Measurements from ENCODE around the gene GNAS-AS1.
A peak's percentile ranks its signal among the peaks of the same experiment; 100 is the strongest.
"Not testable (repeated sequence)": the region's sequence is repeated elsewhere in the genome, so short reads cannot be mapped to it uniquely, and the experiment has no call there.

The GNAS-AS1 gene

GRCh38 chr20:58835231-58835630, 15.5 kb downstream of the GNAS-AS1 start:
- no peak for DNase-seq (ENCODE audit: low spot score)

GRCh38 chr20:58833921-58834320, 16.8 kb downstream of the GNAS-AS1 start:
- DNase-seq (ENCODE audit: low spot score), result no peak

- DNase-seq (ENCODE audit: low spot score), result peak; percentile 56
These were observed 18.2 kb downstream of the GNAS-AS1 start for GRCh38 chr20:58832457-58832856.

- DNase-seq (ENCODE audit: low spot score), result no peak
These were observed 21.2 kb downstream of the GNAS-AS1 start for GRCh38 chr20:58829531-58829941.

- not testable (repeated sequence) for DNase-seq (ENCODE audit: low spot score)
These were observed 21.9 kb downstream of the GNAS-AS1 start for GRCh38 chr20:58828804-58829203.

GRCh38 chr20:58828136-58828535, 22.6 kb downstream of the GNAS-AS1 start:
- no peak for DNase-seq (ENCODE audit: low spot score)

- no peak for DNase-seq (ENCODE audit: low spot score)
These were observed 24.4 kb downstream of the GNAS-AS1 start for GRCh38 chr20:58826271-58826670.

GRCh38 chr20:58825450-58825849, 25.3 kb downstream of the GNAS-AS1 start:
- no peak for DNase-seq (ENCODE audit: low spot score)

GRCh38 chr20:58824843-58825242, 25.9 kb downstream of the GNAS-AS1 start:
- DNase-seq (ENCODE audit: low spot score), result no peak

- DNase-seq (ENCODE audit: low spot score), result no peak
These were observed 27.7 kb downstream of the GNAS-AS1 start for GRCh38 chr20:58822748-58823730.

- DNase-seq (ENCODE audit: low spot score), result no peak
These were observed 28.6 kb downstream of the GNAS-AS1 start for GRCh38 chr20:58822149-58822548.

- not testable (repeated sequence) for DNase-seq (ENCODE audit: low spot score)
These were observed 30.2 kb downstream of the GNAS-AS1 start for GRCh38 chr20:58820515-58820914.

GRCh38 chr20:58819921-58820320, 30.8 kb downstream of the GNAS-AS1 start:
- no peak for DNase-seq (ENCODE audit: low spot score)

GRCh38 chr20:58818586-58819285, 32.0 kb downstream of the GNAS-AS1 start:
- no peak for DNase-seq (ENCODE audit: low spot score)

GRCh38 chr20:58817748-58818147, 33.0 kb downstream of the GNAS-AS1 start:
- DNase-seq (ENCODE audit: low spot score), result no peak

- DNase-seq (ENCODE audit: low spot score), result no peak
These were observed 33.6 kb downstream of the GNAS-AS1 start for GRCh38 chr20:58816957-58817651.

GRCh38 chr20:58816051-58816450, 34.7 kb downstream of the GNAS-AS1 start:
- no peak for DNase-seq (ENCODE audit: low spot score)

- no peak for DNase-seq (ENCODE audit: low spot score)
These were observed 35.3 kb downstream of the GNAS-AS1 start for GRCh38 chr20:58815448-58815847.

GRCh38 chr20:58813369-58813768, 37.3 kb downstream of the GNAS-AS1 start:
- no peak for DNase-seq (ENCODE audit: low spot score)

- no peak for DNase-seq (ENCODE audit: low spot score)
These were observed 39.4 kb downstream of the GNAS-AS1 start for GRCh38 chr20:58811334-58811733.

GRCh38 chr20:58810879-58811250, 39.8 kb downstream of the GNAS-AS1 start:
- DNase-seq (ENCODE audit: low spot score), result no peak

GRCh38 chr20:58810116-58810878, 40.4 kb downstream of the GNAS-AS1 start:
- no peak for DNase-seq (ENCODE audit: low spot score)

Data from HuH-7 (cell line).